Caco-2 (cell line): Measurements from ENCODE around the gene NPAS3. TPM values are rescaled to one million over a fixed set of nuclear protein-coding genes. Genes with fewer than 3 reads are reported as not detected.

Experiments
- BruUV-seq: library from RNA; stranded (reverse); fragments of 400-500 nt; replicated peaks from 2 replicates; lab custom pipeline; 2021; lab: Mats Ljungman, UMichigan
- CTCF ChIA-PET: fragments of 300-600 bp; sonication (Branson Sonifier 250); formaldehyde crosslinking; loops from one replicate; lab custom pipeline; 2022; ENCODE audit warnings: antibody characterized with exemption; lab: Charles Lee
- POLR2A ChIA-PET: fragments of 300-600 bp; sonication (Branson Sonifier 250); formaldehyde crosslinking; loops from one replicate; lab custom pipeline; 2022; ENCODE audit warnings: antibody characterized with exemption; lab: Charles Lee
- DNase-seq, 2 experiments: peaks; one replicate each; pipeline versions ENCODE4 v3.0.0 to v3.0.0-alpha.2; 2020 to 2022
- H3K27me3 ChIP-seq: replicated peaks from 2 replicates; pipeline ENCODE4 v1.6.0; 2011; ENCODE audit warnings: low read length; ENCODE audit not compliant: control insufficient read depth, insufficient read depth
- H3K36me3 ChIP-seq: 2 replicates; pipeline ENCODE4 v1.5.1; 2011; ENCODE audit warnings: low read length; ENCODE audit not compliant: control insufficient read depth, insufficient read depth
- H3K4me1 ChIP-seq: fragments of 250-450 bp; sonication (Bioruptor Pico); 2 replicates; pipeline ENCODE4 v1.5.1; 2020; ENCODE audit warnings: mild to moderate bottlenecking
- H3K4me3 ChIP-seq: 2 replicates; pipeline ENCODE4 v1.5.1; 2011; ENCODE audit warnings: low read depth, mild to moderate bottlenecking, control low read depth, low read length
- H3K9me3 ChIP-seq: fragments of 250-450 bp; sonication (Bioruptor Pico); 2 replicates; pipeline ENCODE4 v1.5.1; 2020; ENCODE audit warnings: mild to moderate bottlenecking, moderate library complexity
- H3K27ac Mint-ChIP-seq: one replicate; pipeline ENCODE4 v1.8.0; 2022; ENCODE audit warnings: mixed read lengths; ENCODE audit not compliant: unreplicated experiment
- H3K27me3 Mint-ChIP-seq: one replicate; pipeline ENCODE4 v1.8.0; 2022; ENCODE audit warnings: mixed read lengths; ENCODE audit not compliant: insufficient read depth, unreplicated experiment
- H3K36me3 Mint-ChIP-seq: one replicate; pipeline ENCODE4 v1.8.0; 2022; ENCODE audit warnings: mild to moderate bottlenecking, mixed read lengths; ENCODE audit not compliant: insufficient read depth, unreplicated experiment
- H3K4me1 Mint-ChIP-seq: one replicate; pipeline ENCODE4 v1.8.0; 2022; ENCODE audit warnings: low read depth, mixed read lengths; ENCODE audit not compliant: unreplicated experiment
- H3K4me3 Mint-ChIP-seq: one replicate; pipeline ENCODE4 v1.8.0; 2022; ENCODE audit warnings: mild to moderate bottlenecking, moderate library complexity, mixed read lengths; ENCODE audit not compliant: unreplicated experiment
- H3K9me3 Mint-ChIP-seq: one replicate; pipeline ENCODE4 v1.8.0; 2022; ENCODE audit warnings: mixed read lengths; ENCODE audit not compliant: unreplicated experiment
- CTCF ChIP-seq, 2 experiments: fragments of 200-600 bp in 1 of 2; IDR thresholded peaks; 1 replicate in 1 of 2; 2 replicates in 1 of 2; pipeline versions ENCODE4 v1.5.1 to v1.8.0; 2011 to 2022; ENCODE audit warnings: antibody characterized with exemption in 1 of 2, control low read depth in 1 of 2, inconsistent platforms in 1 of 2, low read depth in 1 of 2, low read length in 1 of 2, mild to moderate bottlenecking in 1 of 2, moderate library complexity in 1 of 2; ENCODE audit not compliant: insufficient read depth in 1 of 2, severe bottlenecking in 1 of 2, unreplicated experiment in 1 of 2
- intact Hi-C: fragments of 100-400 bp; cut with micrococcal nuclease; formaldehyde crosslinking; loops from one replicate; pipeline ENCODE4 v1.10.0; 2022; ENCODE audit not compliant: unreplicated experiment
- total RNA-seq: library from RNA; stranded (reverse); gene quantifications from 2 replicates; pipeline ENCODE4 v1.2.3, GENCODE V29; 2022

Gene NPAS3
- total RNA-seq, 1 experiment from 2014 or later = not detected

- no peaks in the 10 kb centered on the region for H3K4me1 ChIP-seq
- H3K4me3 ChIP-seq = no peak overlapping the region
- Mint-ChIP-seq H3K4me1 (peaks cover 6% of the 10 kb centered on the region), H3K27ac (no peak overlapping the region), H3K27me3 (peaks cover 7% of the 10 kb centered on the region), H3K36me3 (no peaks in the 10 kb centered on the region), H3K9me3 (no peaks in the 10 kb centered on the region), H3K4me3 (no peak overlapping the region)
- ChIA-PET CTCF (no interaction called here), POLR2A (no interaction called here)
- DNase-seq = no peak
- no peaks in the 10 kb centered on the region for H3K36me3 ChIP-seq
- no TSS peak for BruUV-seq
- no peaks in the 10 kb centered on the region for H3K9me3 ChIP-seq
- TF ChIP-seq CTCF (IDR thresholded peaks at IDR 0.05; ENCODE audit: insufficient read depth in 1 of 2, low read depth in 1 of 2, low read length in 1 of 2, severe bottlenecking in 1 of 2, unreplicated experiment in 1 of 2) = no peak
- H3K27me3 ChIP-seq = no peaks in the 10 kb centered on the region
- intact Hi-C loops = no loop called here
Measured at GRCh38 chr14:33381717-33382116, 443.0 kb downstream of the NPAS3 start.

GRCh38 chr14:33386140-33386539 is 447.5 kb downstream of the NPAS3 start:
- DNase-seq = no peak
- Mint-ChIP-seq H3K4me1 (peaks cover 6% of the 10 kb centered on the region), H3K4me3 (no peak overlapping the region), H3K27ac (no peak overlapping the region), H3K36me3 (no peaks in the 10 kb centered on the region), H3K27me3 (peaks cover 2% of the 10 kb centered on the region), H3K9me3 (no peaks in the 10 kb centered on the region)
- ChIA-PET CTCF (no interaction called here), POLR2A (no interaction called here)
- Histone ChIP-seq H3K27me3 (no peaks in the 10 kb centered on the region), H3K36me3 (no peaks in the 10 kb centered on the region), H3K9me3 (no peaks in the 10 kb centered on the region), H3K4me1 (no peaks in the 10 kb centered on the region), H3K4me3 (no peak overlapping the region)
- BruUV-seq = no TSS peak
- intact Hi-C loops = no loop called here
- no peak for TF ChIP-seq CTCF (IDR thresholded peaks at IDR 0.05; ENCODE audit: insufficient read depth in 1 of 2, low read depth in 1 of 2, low read length in 1 of 2, severe bottlenecking in 1 of 2, unreplicated experiment in 1 of 2)

- Mint-ChIP-seq H3K36me3 (no peaks in the 10 kb centered on the region), H3K9me3 (no peaks in the 10 kb centered on the region), H3K4me3 (no peak overlapping the region), H3K27me3 (no peaks in the 10 kb centered on the region), H3K27ac (no peak overlapping the region), H3K4me1 (peaks cover 6% of the 10 kb centered on the region)
- no peak overlapping the region for H3K4me3 ChIP-seq
- H3K36me3 ChIP-seq = no peaks in the 10 kb centered on the region
- H3K27me3 ChIP-seq = no peaks in the 10 kb centered on the region
- POLR2A ChIA-PET = no interaction called here
- BruUV-seq = no TSS peak
- CTCF ChIA-PET = no interaction called here
- TF ChIP-seq CTCF (IDR thresholded peaks at IDR 0.05; ENCODE audit: insufficient read depth in 1 of 2, low read depth in 1 of 2, low read length in 1 of 2, severe bottlenecking in 1 of 2, unreplicated experiment in 1 of 2) = no peak
- H3K9me3 ChIP-seq = 0 out of 2 replicates have a peak, but pooled peaks cover under 1% of the 10 kb centered on the region
- H3K4me1 ChIP-seq = no peaks in the 10 kb centered on the region
- DNase-seq = no peak
- intact Hi-C loops = no loop called here
Measured at GRCh38 chr14:33386781-33387180, 448.1 kb downstream of the NPAS3 start.
